IPS DF 4.7 (cell line): ENCODE data around the gene PTPN14.
A peak's percentile ranks its signal among the peaks of the same experiment; 100 is the strongest.
"Not testable (repeated sequence)": the region's sequence is repeated elsewhere in the genome, so short reads cannot be mapped to it uniquely, and the experiment has no call there.

ENCODE experiments used
- DNase-seq: peaks from one replicate; pipeline ENCODE4 v3.0.0-alpha.2; 2013; ENCODE audit warnings: low spot score; ENCODE audit errors: extremely low read depth

PTPN14 gene

DNA sequence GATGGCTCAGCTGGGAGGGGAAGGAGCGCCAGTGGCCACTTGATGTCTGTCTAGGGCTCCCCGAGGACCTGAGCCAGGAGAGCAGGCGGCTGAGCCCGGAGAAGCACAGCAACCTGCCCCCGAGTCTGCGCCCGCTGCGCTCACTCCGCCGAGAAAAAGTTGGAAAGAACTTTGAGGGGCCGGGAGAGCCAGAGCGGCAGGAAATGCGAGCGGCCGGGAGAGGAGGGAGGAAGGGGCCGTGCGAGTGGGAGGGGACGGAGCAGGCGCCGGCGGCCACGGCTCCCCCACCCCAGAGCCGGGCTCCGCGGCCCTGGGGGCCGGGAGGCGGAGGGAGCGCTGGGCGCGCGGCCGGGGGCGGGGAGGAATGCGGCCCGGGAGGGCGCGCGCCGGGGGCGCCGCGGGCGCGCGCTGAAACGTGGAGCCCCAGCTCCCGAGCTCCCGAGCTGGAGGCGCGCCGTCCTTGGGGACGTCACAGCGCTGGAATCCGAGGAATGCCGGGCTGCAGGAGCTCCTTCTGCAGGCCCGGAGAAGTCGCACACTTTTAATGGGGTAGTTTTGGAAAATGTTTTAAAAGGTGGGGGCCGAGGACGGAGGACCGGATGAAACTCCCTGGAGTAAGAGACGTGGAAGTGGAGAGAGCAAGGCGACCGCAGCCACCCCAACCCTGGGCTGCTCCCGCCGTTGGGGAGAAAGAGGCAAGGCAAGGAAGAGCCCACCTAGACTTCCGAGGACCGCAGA lies at the start of gene PTPN14:
Gene PTPN14 (minus strand): TSS at position 167 of the 738 bp plus-strand sequence. CDS start 86,799 bp downstream, outside the sequence.
- DNase-seq, result peak; percentile 72

- DNase-seq, result no peak
These were observed 41.8 kb upstream of the PTPN14 start for GRCh38 chr1:214593158-214593557.

- not testable (repeated sequence) for DNase-seq
These were observed 40.5 kb upstream of the PTPN14 start for GRCh38 chr1:214591918-214592317.

GRCh38 chr1:214590696-214591095 lies 39.3 kb upstream of the PTPN14 start:
- no peak for DNase-seq

- no peak for DNase-seq
These were observed 37.7 kb upstream of the PTPN14 start for GRCh38 chr1:214588963-214589597.

DNA sequence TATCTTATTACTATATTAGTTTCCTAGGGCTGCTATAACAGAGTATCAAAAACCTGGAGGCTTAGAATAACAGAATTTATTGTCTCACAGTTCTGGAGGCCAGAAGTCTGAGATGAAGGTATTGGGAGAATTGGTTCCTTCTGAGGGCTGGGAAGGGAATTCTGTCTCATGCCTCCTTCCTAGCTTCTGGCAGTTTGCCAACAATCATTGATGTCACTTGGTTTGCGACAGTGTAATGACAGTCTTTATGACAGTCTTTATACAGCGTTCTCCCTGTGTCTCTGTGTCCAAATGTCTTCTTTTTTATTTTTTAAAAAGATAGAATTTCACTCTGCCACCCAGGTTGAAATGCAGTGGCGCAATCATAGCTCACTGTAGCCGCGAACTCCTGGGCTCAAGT lies 35.8 kb upstream of the PTPN14 start:
- DNase-seq, result no peak

DNA sequence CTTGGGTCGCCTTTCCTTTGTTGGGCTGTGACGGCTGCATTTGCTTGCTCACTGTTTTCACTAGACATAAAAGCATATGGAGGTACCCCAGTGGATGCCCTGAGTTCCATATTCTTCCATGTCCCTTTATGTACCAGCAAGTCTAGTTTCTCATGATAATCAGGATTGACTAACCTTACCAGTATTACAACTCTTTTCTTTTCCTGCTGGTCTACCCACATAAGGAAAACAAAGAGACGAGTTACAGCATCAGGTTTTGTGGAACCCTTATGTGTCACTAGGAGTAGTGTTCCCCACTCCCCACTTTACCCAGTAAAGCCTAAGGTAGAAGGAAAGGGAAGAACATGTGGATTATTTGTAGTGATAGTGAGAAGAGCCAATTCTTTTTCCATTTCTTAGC lies 35.2 kb upstream of the PTPN14 start:
- no peak for DNase-seq

GRCh38 chr1:214584805-214585766 lies 33.7 kb upstream of the PTPN14 start:
- no peak for DNase-seq

DNA sequence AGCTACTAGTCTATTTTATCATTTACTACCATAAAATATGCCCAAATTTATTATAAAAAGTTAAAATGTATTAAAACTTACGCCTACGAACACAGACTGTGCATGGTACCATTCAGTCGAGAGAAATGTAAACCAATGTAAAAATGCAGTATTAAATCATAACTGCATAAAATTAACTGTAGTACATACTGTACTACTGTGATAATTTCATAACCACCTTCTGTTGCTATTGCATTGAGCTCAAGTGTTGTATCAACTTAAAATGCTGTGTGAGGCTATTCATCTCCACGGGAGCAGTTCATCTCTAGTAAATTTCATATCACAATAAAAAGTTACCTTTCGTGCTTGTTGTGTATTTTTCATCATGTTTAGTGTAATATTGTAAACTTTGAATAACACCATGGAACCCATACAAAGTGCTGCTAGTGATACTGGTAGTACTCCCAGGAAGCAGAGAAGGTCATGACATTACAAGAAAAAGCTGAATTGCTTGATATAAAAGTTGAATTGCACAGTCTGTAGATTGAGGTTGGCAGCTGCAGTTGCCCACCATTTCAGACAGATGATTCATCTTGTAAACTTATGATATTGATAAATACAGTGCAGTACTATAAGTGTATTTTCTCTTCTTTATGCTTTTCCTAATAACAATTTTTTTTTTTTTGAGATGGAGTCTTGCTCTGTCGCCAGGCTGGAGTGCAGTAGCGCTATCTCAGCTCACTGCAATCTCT lies 32.6 kb upstream of the PTPN14 start:
- no peak for DNase-seq

- DNase-seq, result no peak
These were observed 31.7 kb upstream of the PTPN14 start for GRCh38 chr1:214583113-214583512.

GRCh38 chr1:214582289-214582891 lies 31.0 kb upstream of the PTPN14 start:
- no peak for DNase-seq

DNA sequence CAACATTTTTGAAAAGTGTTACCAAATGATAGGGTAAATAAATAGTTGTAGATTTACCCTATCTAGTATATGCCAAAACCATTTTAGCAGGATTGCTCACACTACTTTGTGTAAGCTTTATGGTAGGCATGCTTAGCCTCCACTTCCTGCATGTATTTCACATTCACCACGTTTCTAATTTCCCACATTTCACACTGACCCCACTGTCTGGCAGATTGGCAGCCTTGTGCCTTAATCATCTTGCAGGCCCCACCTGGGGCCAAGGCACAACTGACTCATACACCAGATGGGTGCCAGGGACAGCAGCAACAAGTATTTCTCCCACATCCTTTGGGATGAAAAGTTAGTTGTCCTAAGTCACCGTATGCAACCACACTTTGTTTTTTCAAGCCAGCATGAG lies 30.4 kb upstream of the PTPN14 start:
- no peak for DNase-seq

- no peak for DNase-seq
These were observed 27.8 kb upstream of the PTPN14 start for GRCh38 chr1:214579183-214579582.

GRCh38 chr1:214576120-214576519 lies 24.7 kb upstream of the PTPN14 start:
- DNase-seq, result not testable (repeated sequence)

DNA sequence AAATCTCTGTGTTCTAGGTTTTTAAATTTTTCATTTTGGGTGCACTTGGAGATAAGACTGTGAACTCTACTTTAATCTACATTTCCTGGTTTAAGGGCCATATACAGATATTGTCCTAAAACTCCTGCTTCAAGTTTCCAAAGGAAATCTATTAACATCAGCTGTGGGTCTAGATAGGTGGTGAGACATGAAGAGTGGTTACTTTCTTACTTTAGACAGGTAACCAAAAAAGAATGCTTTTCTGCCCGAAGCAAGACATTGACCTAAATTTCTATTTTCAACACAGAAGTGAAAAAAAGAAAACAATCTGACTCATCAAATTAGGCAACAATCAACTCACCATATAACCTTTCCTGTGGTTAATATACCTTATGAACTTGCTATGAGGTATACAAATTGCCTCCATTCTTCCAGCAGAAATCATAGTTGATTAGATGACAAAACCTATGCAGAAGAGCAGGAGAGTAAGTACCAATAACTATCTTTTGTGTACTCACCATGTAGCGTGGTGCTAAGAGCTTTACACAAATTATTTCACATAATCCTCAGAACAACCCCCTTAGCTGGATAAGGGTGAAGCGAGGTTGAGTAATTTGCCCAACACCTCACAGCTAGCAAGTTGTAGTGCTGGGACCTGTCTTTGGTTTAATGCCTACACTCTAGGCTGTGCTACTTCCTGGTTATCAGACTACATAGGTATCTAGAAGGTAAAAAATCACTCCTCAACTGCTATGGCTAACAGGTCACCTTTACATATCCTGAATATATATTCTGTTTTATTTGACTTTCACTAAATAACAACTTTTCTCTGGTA lies 23.4 kb upstream of the PTPN14 start:
- DNase-seq, result no peak

DNA sequence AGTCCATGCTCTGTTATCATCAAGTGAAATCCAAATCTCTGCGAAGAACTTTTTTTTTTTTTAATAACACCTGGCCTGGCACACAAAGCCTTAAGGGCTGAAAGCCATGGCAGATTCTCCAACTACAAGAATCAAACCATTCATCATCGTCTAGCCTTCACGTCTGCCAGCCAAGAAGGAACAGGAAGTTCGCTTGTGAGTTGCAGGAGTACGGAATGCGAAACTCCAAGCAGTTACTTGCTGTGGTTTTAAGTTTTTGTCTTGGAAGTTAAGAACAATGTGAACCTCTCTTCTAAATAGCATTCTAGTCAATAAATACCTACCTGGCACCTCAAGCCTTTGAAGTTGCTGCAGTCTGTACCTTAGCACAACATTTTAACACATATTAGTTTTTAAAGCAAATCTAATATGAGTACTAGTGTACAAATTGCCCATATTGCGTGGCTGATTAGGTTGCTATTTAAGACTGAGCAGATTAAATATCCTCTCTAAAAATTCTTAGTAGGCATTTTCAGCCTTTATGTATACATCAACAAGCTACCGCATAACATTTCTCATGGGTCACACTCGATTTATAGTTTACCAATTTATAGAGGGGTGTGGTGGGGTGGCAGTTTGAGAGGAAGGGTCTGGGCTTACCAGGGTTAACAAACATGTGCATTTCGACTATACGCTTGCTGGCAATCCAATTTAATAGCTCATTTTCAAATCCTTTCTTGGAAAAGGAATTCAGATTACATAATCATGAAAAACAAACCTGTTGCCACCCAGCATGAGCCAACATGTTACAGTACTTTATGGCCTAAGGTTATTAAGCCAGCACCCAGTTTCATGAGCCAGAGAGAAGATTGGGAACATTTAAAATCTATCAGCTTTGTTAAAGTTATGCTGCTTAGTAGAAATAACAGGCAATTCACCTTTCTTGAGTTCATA lies 22.2 kb upstream of the PTPN14 start:
- no peak for DNase-seq

DNA sequence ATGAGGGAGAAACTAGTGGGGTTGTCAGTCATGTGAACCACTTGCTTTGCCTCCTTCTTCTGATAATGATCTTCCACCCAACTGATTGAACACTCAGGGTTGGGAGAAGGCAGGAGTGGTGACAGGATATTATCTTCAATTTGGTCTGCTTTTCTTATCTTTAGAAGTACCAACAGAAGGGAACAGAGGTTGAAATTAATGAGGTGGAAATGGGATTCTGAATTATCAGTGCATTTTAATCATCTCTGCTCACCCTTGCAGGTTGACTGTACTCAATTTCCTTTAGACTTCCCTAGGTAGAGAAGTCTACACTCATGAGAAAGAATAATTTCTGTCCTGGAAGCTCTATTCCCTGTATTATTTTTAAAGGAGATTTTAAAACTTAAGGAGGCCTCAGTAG lies 19.9 kb upstream of the PTPN14 start:
- DNase-seq, result no peak

DNA sequence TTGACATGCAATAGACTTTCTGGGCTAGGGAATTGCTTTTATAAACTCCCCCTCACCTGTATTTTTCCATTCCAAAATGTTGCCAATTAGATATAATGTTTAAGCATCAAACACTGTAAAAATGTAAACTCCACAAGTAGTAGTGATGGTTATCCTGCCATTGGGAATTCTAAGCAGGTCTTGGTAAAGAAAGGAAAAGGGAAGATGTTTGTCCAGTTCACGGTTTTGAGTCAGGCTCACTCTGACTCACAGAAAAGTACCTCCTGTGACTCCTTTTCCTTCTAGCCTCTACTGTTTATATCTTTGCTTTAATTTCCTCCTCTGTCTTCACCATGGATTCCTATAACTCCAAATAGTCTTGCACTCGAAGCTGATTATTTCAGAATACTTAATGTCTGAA lies 19.0 kb upstream of the PTPN14 start:
- no peak for DNase-seq
